Activated naive CD8-positive, alpha-beta T cell treated with anti-CD3 and anti-CD28 coated beads for 36 hours (primary cell): ENCODE results near the gene IRF6. TPM values are rescaled to one million over a fixed set of nuclear protein-coding genes. Genes with fewer than 3 reads are reported as not detected.

ENCODE experiments used
- DNase-seq: peaks from one replicate; pipeline ENCODE4 v3.0.0; 2021
- H3K27ac Mint-ChIP-seq: one replicate; pipeline ENCODE4 v1.8.0; 2022; ENCODE audit warnings: mild to moderate bottlenecking, moderate library complexity, mixed read lengths
- H3K27me3 Mint-ChIP-seq: one replicate; pipeline ENCODE4 v1.8.0; 2022; ENCODE audit warnings: mild to moderate bottlenecking, mixed read lengths
- H3K36me3 Mint-ChIP-seq: one replicate; pipeline ENCODE4 v1.8.0; 2021; ENCODE audit warnings: mild to moderate bottlenecking, mixed read lengths
- H3K4me1 Mint-ChIP-seq: one replicate; pipeline ENCODE4 v1.8.0; 2021; ENCODE audit warnings: mixed read lengths
- H3K4me3 Mint-ChIP-seq: one replicate; pipeline ENCODE4 v1.8.0; 2022; ENCODE audit warnings: mild to moderate bottlenecking, moderate library complexity, mixed read lengths
- H3K9me3 Mint-ChIP-seq: one replicate; pipeline ENCODE4 v1.8.0; 2022; ENCODE audit warnings: mixed read lengths
- total RNA-seq, 2 experiments: library from RNA; stranded (reverse); gene quantifications; one replicate each; pipeline ENCODE4 v1.2.3, GENCODE V29; 2021

The IRF6 gene
- total RNA-seq, 2 experiments from 2014 or later, result 2.1 to 2.4 TPM

DNA sequence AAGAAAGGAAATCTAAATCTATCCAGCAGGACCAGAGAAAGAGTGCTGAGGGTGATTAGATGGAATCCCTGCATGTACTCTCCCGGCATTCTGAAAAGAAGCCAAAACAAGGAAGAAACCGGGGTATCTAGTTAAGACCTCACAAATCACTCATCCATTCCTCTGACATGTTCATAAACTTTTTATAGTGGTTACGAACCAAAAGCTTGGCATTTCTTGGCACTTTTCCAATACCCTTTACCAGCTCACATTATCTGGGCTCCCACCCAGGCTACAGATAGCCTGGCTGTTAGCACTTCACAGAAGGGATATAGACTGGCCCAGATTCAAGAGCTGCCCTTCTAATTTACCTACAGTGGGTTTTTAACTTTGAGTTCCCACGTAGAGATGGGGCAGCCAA, 19.8 kb downstream of the IRF6 start:
- peaks cover 4% of the 10 kb centered on the region for H3K27me3 Mint-ChIP-seq
- H3K4me3 Mint-ChIP-seq, result no peak overlapping the region
- no peak overlapping the region for H3K27ac Mint-ChIP-seq
- H3K36me3 Mint-ChIP-seq, result peaks cover 30% of the 10 kb centered on the region
- peaks cover 2% of the 10 kb centered on the region for H3K9me3 Mint-ChIP-seq
- H3K4me1 Mint-ChIP-seq, result peaks cover 32% of the 10 kb centered on the region
- no peak for DNase-seq

DNA sequence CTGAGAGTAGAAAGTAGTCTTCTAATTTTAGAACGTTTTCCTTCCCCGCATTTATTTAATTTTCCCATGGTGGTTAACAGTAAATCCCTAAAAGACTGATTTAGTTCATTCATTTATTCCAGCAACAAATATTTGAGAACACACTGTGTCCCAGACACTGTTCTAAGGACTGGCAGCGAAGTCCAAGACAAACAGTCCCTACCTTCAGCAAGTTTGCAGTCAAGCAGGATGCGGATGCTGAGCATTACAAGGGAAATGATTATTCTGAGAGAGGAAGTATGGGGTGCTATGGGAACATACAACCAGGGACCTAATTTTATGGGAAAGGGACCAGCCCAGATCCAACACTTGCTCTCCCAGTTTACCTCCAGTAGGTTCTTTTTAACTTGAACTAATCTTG, 20.4 kb downstream of the IRF6 start:
- H3K27me3 Mint-ChIP-seq, result peaks cover 4% of the 10 kb centered on the region
- DNase-seq, result no peak
- H3K4me3 Mint-ChIP-seq, result no peak overlapping the region
- peaks cover 32% of the 10 kb centered on the region for H3K4me1 Mint-ChIP-seq
- H3K27ac Mint-ChIP-seq, result peak overlapping the region; percentile 94
- H3K9me3 Mint-ChIP-seq, result peaks cover 2% of the 10 kb centered on the region
- H3K36me3 Mint-ChIP-seq, result peaks cover 31% of the 10 kb centered on the region

DNA sequence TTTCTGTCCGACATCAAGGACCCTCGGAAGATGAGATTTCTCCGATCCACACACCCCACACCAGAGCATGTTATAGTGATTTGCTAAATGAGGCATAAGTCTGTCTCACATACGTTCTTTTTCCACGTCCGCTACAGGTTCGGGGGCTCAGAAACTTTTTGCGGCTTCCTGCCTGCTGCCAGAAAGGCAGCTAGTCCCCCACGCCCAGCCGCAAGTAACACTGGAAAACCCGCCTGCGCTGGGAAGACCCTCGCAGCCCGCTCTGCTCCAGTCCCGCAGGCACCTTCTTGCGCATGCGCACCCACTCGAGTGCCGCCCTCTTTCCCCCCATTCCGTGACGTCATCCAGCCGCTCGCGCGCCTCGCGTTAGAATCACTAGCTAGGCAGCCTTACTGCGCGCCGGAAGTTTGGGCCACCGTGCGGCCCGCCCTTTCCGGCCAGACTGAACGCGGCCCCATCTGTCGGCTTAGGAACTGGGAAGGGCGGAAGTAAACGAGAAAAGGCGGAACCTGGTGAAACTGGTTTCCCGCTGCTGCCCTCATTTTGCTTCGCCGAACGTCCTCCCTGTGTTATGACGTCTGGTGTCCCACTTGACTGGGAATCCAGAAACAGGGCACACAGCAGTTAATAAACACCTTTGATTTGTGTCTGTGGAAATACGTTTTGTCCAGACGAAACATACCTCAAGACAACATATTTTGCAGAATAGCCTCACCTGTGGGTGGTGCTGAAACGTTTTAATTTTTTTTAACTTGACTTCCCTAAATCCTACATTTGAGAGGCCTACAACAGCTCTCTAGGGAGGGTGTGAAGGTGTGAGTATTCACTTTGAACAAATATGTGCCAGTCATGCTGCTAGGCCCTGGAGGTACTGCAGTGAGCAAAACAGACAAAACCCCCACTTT, 21.4 kb downstream of the IRF6 start, which contains the start of gene C1orf74:
C1orf74 (minus strand) TSS at position 295 of the 905 bp plus-strand sequence. CDS start 925 bp downstream, outside the sequence.
- peaks cover 42% of the 10 kb centered on the region for H3K4me1 Mint-ChIP-seq
- DNase-seq, result peak; percentile 100
- H3K36me3 Mint-ChIP-seq, result peaks cover 38% of the 10 kb centered on the region
- H3K27me3 Mint-ChIP-seq, result peaks cover 4% of the 10 kb centered on the region
- peak within 1 kb of the TSS; percentile 94 for H3K27ac Mint-ChIP-seq
- H3K9me3 Mint-ChIP-seq, result peaks cover 2% of the 10 kb centered on the region
- H3K4me3 Mint-ChIP-seq, result peak within 1 kb of the TSS; percentile 87

DNA sequence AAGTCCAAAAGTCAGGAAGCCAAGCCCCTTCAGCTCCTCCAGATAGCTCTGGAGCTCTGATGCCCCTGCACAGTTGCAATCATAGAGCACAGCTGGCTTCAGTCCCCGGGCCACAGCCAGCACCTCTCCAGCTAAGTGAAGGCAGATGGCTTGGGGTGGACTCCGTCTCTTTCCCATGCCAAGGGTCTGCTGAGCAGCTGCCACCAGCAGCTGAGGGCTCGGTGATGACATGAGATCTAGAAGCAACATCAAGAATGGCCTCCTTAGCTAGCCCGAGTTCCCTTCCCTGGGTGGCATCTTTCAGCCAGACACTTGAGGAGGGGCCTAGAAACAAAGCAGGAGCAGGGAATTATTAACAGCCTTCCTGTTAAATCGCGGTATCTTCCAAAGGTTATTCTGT, 22.6 kb downstream of the IRF6 start:
- peaks cover 4% of the 10 kb centered on the region for H3K27me3 Mint-ChIP-seq

DNA sequence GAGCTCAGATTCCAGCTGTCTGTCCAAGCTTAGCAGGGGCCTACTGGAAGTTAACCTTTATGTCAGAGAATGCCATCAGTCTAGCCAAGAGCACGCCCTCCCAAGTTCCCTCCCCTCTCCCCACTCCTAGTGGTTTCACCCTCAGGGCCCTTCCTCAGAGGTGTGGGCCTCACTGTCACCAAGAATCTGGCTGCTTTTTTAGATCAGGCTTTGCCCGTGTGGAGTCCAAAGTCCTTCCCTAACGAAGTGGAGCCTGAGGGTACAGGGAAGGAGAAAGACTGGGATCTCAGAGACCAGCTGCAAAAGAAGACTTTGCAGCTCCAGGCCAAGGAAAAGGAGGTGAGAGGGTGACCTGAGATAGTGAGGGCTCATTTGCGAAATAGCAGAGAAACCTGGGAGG, 25.7 kb downstream of the IRF6 start:
- peaks cover 71% of the 10 kb centered on the region for H3K4me1 Mint-ChIP-seq
- no peaks in the 10 kb centered on the region for H3K9me3 Mint-ChIP-seq
- H3K36me3 Mint-ChIP-seq, result peaks cover 73% of the 10 kb centered on the region
- H3K27me3 Mint-ChIP-seq, result peaks cover 4% of the 10 kb centered on the region
- DNase-seq, result no peak
- H3K4me3 Mint-ChIP-seq, result no peak overlapping the region
- H3K27ac Mint-ChIP-seq, result peak overlapping the region; percentile 81

More for the DNA sequence above, 22.6 kb downstream of the IRF6 start:
- H3K4me1 Mint-ChIP-seq, result peaks cover 48% of the 10 kb centered on the region
- H3K4me3 Mint-ChIP-seq, result peak overlapping the region; percentile 87
- H3K9me3 Mint-ChIP-seq, result peaks cover 2% of the 10 kb centered on the region
- H3K36me3 Mint-ChIP-seq, result peaks cover 47% of the 10 kb centered on the region
- no peak for DNase-seq
- peak overlapping the region; percentile 94 for H3K27ac Mint-ChIP-seq

DNA sequence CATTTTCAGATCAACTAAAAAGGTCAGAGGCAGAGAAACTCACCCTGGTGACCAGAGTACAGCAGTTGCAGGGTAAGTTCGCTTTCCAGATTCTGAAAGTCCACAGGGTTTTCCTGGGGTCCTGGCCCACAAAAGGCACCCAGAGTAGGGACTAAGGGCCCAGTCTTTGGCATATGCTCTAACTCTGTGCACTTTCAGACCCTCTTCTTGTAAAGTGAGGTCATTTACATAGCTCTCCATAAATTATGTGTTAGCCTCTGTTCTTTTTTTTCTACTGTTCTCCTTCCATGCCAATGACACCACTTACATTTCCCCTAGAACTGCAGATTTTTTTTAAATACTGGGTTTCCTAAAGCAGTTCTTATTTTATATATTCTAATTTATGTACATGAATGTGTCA, 27.8 kb downstream of the IRF6 start:
- Mint-ChIP-seq H3K27ac (peak overlapping the region; percentile 72), H3K36me3 (peaks cover 82% of the 10 kb centered on the region), H3K27me3 (no peaks in the 10 kb centered on the region), H3K4me3 (no peak overlapping the region), H3K9me3 (no peaks in the 10 kb centered on the region), H3K4me1 (peaks cover 71% of the 10 kb centered on the region)
- DNase-seq, result no peak

DNA sequence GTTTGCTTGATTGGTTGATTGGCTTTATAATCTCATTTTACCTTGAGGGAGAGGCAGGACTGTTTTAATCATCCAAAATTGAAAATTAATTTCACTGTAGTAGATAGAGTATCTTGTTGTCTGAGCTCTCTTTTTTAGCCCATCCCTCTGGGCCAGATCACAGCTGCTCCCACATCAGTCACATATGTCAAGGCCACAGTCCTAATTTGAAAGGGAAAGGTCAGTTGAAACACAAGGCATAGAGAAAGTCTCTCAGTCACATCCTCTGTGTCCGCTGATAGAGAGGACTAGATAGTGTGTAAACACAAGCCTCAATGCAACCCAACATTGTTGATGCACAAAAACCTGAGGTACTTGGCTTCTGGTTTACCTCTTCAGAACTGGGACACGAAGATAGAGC, 28.4 kb downstream of the IRF6 start:
- peaks cover 81% of the 10 kb centered on the region for H3K36me3 Mint-ChIP-seq
- peaks cover 66% of the 10 kb centered on the region for H3K4me1 Mint-ChIP-seq

DNA sequence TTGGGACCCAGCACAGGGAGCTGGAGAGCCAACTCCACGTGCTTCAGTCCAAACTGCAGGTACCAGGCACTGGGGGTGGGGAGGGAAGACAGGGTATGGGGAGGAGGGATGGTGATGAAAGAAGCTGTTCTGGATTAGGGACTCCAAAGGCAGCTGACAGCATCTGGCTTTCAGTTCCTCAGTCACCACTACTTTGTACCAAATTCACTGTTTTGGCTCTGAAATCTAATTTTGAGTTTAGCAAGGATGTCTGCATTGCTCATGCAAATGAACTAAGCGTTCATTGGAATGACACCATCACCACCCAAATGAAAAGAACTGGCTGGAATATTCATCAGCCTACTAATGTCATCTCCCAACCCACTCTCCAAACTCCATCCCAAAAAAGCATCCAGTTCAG, 30.3 kb downstream of the IRF6 start:
- Mint-ChIP-seq H3K4me1 (peaks cover 54% of the 10 kb centered on the region), H3K27me3 (no peaks in the 10 kb centered on the region), H3K9me3 (no peaks in the 10 kb centered on the region), H3K36me3 (peaks cover 69% of the 10 kb centered on the region), H3K27ac (peak overlapping the region; percentile 73), H3K4me3 (no peak overlapping the region)
- DNase-seq, result no peak

More for the DNA sequence above, 28.4 kb downstream of the IRF6 start:
- no peak overlapping the region for H3K4me3 Mint-ChIP-seq
- no peak for DNase-seq
- no peaks in the 10 kb centered on the region for H3K27me3 Mint-ChIP-seq
- peak overlapping the region; percentile 72 for H3K27ac Mint-ChIP-seq
- H3K9me3 Mint-ChIP-seq, result no peaks in the 10 kb centered on the region

DNA sequence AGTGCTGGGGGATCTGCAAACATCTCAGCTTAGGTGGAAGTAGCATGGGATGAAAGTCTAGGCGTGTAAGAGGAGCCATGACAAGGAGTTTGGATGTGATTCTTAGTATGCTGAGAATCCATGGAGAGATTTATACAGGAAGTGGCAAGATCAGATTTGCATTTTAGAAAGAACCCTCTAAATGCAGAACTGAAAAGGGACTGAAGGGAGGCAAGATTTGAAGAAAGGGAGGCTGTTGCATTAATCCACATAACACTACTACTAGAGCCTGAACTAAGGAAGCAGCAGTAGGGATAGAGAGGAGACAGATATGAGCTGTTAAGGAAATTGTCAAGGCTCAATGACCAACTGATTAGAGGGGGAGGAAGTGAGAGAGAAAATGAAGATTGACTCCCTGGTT, 31.4 kb downstream of the IRF6 start:
- no peaks in the 10 kb centered on the region for H3K27me3 Mint-ChIP-seq
- H3K4me1 Mint-ChIP-seq, result peaks cover 45% of the 10 kb centered on the region
- peaks cover 59% of the 10 kb centered on the region for H3K36me3 Mint-ChIP-seq
- H3K27ac Mint-ChIP-seq, result peak overlapping the region; percentile 73
- no peak overlapping the region for H3K4me3 Mint-ChIP-seq
- no peaks in the 10 kb centered on the region for H3K9me3 Mint-ChIP-seq
- DNase-seq, result no peak

DNA sequence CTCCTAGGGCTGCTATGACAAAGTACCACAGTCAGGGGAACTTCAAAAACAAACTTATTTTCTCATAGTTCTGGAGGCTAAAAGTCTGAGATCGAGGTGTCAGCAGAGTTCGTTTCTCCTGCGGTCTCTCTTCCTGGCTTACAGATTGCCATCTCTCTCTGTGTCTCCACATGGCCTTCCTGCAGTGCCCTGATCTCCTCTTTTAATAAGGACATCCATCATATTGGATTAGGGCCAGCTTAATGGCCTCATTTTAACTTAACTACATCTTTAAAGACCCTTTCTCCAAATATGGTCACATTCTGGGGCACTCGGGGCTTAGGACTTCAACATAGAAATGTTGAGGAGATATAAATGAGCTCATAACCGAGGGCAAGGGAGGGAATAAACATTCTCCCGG, 33.8 kb downstream of the IRF6 start:
- H3K27me3 Mint-ChIP-seq, result no peaks in the 10 kb centered on the region
- no peak overlapping the region for H3K27ac Mint-ChIP-seq
- no peaks in the 10 kb centered on the region for H3K9me3 Mint-ChIP-seq
- peaks cover 41% of the 10 kb centered on the region for H3K4me1 Mint-ChIP-seq
- H3K4me3 Mint-ChIP-seq, result no peak overlapping the region
- H3K36me3 Mint-ChIP-seq, result peaks cover 53% of the 10 kb centered on the region
- no peak for DNase-seq

DNA sequence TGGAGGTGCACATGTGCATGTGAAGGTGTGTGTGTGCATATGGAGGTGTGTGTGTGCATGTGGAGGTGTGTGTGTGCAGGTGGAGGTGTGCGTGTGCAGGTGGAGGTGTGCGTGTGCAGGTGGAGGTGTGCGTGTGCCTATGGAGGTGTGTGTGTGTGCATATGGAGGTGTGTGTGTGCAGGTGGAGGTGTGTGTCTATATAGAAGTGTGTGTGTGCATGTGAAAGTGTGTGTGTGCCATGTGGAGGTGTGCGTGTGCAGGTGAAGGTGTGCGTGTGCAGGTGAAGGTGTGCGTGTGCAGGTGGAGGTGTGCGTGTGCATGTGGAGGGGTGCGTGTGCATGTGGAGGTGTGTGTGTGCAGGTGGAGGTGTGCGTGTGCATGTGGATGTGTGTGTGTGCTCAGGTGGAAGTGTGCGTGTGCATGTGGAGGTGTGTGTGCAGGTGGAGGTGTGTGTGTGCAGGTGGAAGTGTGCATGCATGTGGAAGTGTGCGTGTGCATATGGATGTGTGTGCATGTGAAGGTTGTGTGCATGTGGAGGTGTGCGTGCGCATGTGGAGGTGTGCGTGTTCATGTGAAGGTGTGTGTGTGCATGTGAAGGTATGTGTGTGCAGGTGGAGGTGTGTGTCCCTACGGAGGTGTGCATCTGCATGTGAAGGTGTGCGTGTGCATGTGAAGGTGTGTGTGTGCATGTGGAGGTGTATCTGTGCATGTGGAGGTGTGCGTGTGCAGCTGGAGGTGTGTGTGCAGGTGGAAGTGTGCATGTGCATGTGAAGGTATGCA, 35.1 kb downstream of the IRF6 start:
- DNase-seq, result no peak
- no peaks in the 10 kb centered on the region for H3K9me3 Mint-ChIP-seq
- H3K4me3 Mint-ChIP-seq, result no peak overlapping the region
- H3K27ac Mint-ChIP-seq, result no peak overlapping the region
- peaks cover 56% of the 10 kb centered on the region for H3K36me3 Mint-ChIP-seq
- no peaks in the 10 kb centered on the region for H3K27me3 Mint-ChIP-seq
- peaks cover 44% of the 10 kb centered on the region for H3K4me1 Mint-ChIP-seq

DNA sequence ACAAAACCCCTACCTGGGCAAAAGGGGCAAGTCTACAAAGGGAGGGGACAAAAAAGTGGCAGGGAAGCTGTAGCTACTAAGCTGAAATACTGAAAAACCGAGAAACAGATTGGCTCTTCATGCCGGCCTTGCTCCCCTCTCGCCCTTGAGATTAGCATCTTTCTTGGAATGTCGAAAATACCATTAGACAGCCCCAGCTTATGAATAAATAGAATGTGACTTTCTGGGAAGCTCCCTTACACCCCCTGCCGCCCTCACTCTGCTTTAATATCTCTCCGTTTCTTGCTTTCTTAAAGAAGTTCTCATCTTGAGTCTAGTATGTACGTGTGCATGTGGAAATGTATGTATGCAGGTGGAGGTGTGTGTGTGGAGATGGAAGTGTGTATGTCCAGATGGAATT, 36.0 kb downstream of the IRF6 start:
- Mint-ChIP-seq H3K4me3 (no peak overlapping the region), H3K4me1 (peaks cover 43% of the 10 kb centered on the region), H3K9me3 (no peaks in the 10 kb centered on the region), H3K27me3 (no peaks in the 10 kb centered on the region), H3K27ac (no peak overlapping the region), H3K36me3 (peaks cover 55% of the 10 kb centered on the region)
- no peak for DNase-seq

DNA sequence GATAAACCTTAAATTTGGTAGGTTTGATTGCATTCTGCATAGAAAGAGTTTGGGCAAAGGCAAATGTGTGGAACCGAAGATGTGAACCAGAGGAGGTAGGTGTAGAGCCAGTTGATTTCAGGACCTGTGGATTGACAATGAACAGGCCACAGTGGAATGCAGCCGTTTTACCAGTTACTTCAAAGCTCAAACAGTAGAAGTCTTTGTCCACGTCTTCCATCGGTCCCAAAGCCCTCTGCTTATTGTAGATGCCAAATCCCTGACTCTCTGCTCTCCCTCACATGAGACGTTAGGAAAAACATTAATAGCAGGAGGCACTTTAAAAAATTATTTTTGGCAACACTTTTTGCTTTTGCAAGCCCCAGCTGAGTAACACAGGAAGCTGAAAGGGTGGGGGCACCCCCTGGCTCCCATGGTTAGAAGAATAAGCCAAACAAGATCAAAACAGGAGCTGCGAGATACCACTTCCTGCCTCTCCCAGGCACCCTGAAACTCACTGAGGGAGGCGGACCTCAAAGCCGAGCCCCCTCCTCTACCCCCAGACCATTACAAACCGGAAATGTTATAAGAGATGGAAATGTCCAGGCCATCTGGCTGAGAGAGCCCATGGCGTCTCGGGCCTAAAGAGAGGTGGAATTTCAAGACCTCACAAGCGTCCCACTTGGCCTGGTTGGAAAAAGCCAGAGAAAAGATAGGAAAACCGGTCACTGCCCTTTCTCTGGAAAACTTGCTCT, 36.6 kb downstream of the IRF6 start:
- H3K4me1 Mint-ChIP-seq, result peaks cover 39% of the 10 kb centered on the region
- H3K27ac Mint-ChIP-seq, result no peak overlapping the region
- peak; percentile 74 for DNase-seq
- no peaks in the 10 kb centered on the region for H3K27me3 Mint-ChIP-seq
- peaks cover 54% of the 10 kb centered on the region for H3K36me3 Mint-ChIP-seq
- no peaks in the 10 kb centered on the region for H3K9me3 Mint-ChIP-seq
- H3K4me3 Mint-ChIP-seq, result no peak overlapping the region

DNA sequence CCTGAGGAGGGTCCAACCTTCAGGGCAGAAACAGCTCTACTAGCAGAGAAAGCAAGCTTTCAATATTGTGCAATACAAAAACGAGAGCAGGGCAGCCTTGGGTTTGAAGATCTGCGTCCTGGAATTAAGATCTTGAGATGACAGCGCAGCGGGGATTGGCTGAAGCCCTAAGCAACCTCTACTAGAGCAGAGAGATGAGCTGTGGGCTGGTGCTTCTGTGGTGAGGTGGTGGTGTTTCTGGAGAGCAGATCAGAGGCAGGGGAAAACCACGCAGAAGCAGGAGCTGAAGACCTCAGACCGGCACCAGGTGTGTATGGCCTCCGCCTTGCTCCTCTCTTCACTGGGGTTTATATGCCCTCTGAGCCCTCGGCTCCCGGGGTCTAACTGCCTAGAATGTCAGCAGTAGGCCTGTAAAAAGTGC, 37.6 kb downstream of the IRF6 start:
- Mint-ChIP-seq H3K4me3 (no peak overlapping the region), H3K27me3 (no peaks in the 10 kb centered on the region), H3K27ac (no peak overlapping the region), H3K9me3 (peaks cover 2% of the 10 kb centered on the region), H3K4me1 (peaks cover 41% of the 10 kb centered on the region), H3K36me3 (peaks cover 55% of the 10 kb centered on the region)
- peak; percentile 87 for DNase-seq

DNA sequence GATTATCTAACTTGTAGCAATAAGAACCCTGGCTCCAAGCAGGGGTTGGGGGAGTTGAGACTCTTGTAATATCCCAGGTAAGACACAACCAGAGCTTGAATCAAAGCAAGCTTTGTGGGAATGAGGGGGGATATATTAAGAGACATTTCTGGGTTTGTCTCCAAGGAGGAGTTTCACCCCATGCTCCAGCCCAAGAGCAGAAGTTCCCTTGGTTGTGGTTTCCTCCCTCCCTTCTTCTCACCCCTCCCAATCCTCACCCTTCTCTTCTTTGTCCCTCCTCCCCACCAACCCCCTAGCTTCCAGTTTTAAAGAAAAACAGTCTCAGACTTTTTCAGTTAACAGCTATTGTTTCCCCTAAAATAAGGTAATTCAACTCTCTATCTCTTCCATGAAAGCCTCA, 38.2 kb downstream of the IRF6 start:
- Mint-ChIP-seq H3K27ac (no peak overlapping the region), H3K36me3 (peaks cover 56% of the 10 kb centered on the region), H3K4me1 (peaks cover 47% of the 10 kb centered on the region), H3K9me3 (peaks cover 2% of the 10 kb centered on the region), H3K27me3 (no peaks in the 10 kb centered on the region), H3K4me3 (no peak overlapping the region)
- no peak for DNase-seq
